COR-L47 (cell line): ENCODE measurements around the gene PPP1R15A.
"Not testable (repeated sequence)": the region's sequence is repeated elsewhere in the genome, so short reads cannot be mapped to it uniquely, and the experiment has no call there.

Experiments
- DNase-seq: peaks from one replicate; lab custom pipeline; 2025; lab: John Stamatoyannopoulos, UW

The PPP1R15A gene

GRCh38 chr19:48915757-48916156 is 43.5 kb downstream of the PPP1R15A start:
- DNase-seq: no peak

GRCh38 chr19:48918071-48918470 is 45.9 kb downstream of the PPP1R15A start:
- DNase-seq: no peak

DNA sequence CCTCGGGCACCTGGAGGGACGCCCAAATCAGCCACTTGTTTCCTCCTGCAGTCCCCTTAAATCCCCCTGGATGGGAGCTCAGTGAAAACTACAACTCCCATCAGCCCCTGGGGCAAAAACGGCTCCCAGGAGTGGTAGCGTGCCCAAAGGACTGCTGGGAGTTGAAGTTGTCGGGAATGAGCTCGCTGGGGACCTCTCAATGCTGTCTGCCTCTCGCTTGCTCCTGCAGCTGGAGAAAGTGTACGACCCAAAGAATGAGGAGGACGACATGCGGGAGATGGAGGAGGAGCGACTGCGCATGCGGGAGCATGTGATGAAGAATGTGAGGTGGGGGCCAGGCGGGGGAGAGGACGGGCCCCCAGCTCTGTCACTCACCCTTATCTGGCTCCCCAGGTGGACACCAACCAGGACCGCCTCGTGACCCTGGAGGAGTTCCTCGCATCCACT is 46.6 kb downstream of the PPP1R15A start:
- peak; percentile 3 for DNase-seq

GRCh38 chr19:48919271-48919670 is 47.0 kb downstream of the PPP1R15A start:
- not testable (repeated sequence) for DNase-seq

DNA sequence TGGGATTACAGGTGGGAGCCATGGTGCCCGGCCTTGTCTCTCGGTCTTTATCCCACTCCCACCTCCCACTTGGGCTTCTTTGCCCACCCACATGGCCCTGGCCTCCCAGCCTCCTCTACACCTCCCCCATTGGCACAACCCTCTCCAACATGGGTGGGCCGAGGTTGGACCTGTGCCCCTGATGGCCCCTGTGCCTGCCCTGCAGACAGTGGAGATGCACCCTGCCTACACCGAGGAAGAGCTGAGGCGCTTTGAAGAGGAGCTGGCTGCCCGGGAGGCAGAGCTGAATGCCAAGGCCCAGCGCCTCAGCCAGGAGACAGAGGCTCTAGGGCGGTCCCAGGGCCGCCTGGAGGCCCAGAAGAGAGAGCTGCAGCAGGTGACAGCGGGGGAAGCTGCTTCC is 48.7 kb downstream of the PPP1R15A start:
- DNase-seq: no peak

GRCh38 chr19:48921721-48922500 is 49.7 kb downstream of the PPP1R15A start:
- no peak for DNase-seq

- no peak for DNase-seq
Observed at GRCh38 chr19:48922548-48923490, 50.6 kb downstream of the PPP1R15A start.

GRCh38 chr19:48925240-48925843 is 53.1 kb downstream of the PPP1R15A start:
- DNase-seq: no peak
